NCI-H2081 (cell line): ENCODE data around the gene TH.

Source experiments
- DNase-seq, 2 experiments: peaks; one replicate each; lab custom pipeline; 2025; lab: John Stamatoyannopoulos, UW

The TH gene

DNA sequence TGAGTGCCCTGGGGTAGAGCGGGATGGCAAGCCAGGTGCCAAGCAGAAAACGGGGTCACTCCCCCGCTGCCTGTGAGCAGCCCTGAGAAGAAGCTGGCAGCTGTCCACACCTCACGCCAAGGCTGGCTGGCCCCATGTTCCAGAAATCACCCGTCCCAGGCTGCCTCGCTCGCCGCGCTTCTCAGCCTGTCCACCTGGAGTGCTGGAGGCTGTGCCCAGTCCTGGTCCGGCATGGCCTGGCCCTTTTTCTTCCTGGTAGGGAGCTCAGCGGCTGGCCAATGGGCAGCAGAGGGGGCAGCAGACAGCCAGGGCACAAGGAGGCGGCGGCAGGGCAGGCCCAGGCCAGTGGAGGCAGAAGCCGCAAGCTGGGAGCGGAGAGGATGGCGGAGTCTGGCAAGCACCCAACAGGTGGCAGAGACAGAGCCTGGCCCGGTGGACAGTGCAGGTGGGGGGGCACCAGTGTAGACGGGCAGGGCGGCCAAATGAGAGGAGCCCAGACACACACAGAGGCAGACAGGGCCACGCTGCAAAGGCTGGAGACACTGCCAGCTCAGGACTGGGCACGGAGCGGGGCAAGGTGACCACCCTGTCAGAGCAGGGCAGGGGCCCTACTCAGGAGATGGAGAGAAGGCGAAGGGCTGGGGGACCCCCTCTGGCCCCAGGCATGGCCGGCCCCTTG is 37.2 kb upstream of the TH start:
- DNase-seq, result peak in 1 of 2 experiments; percentile 24

DNA sequence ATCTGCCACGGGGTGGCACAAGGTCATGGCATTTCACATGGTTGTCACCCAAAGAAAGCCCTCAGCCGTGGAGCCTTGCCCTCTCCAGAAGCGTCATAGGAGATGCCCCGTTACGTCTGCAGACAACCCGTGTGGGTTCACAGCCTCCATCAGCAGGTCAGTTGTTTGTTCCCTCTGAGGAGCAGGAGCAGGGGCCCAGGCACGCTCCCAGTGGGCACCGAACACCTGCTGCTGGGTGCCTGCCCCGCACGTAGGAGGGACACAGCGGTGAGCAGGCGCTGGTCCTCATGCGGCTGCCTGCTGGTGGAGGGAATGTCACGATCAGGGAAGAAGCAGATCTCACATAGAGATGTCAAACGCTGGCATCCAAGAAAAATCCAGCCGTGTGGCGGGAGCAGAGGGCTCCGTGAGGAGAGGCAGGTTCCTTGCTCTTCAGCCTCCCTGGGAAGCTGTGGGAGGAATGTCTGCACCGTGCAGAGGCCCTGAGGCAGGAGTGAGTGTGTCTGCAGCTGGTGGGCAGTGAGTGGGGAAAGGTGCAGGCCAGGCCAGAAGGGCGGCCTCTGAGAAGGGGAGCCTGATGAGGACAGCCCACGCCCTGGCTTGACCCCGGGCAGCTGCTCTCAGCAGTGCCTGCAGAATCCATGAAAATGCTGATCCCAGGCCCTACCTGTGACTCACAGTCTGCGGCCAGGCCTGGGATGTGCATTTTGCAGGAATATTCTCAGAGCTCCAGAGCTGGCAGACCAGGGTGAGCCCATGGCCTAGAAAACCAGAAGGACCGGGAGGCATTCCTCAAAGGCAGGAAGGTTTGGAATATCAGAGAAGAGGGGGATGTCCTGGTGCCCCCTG is 36.4 kb upstream of the TH start:
- DNase-seq, result no peak

DNA sequence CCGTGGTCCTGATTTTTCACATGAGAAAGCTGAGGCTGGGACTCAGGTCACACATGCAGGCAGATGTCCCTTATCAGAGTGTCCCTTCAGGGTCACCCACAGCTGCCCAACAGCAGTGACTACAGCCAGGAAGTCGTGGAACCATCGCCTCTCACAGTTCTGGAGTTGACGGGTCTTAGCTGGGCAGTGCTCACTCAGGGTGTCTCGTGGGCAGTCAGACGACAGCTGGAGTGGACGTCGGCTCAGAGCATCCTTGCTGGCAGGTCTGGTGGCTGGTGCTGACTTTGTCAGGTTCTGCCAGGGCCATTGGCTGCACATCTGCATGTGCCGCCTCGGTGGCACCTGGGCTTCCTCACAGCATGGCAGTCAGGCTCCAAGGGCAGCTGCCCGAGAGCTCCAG is 35.6 kb upstream of the TH start:
- DNase-seq, result no peak

DNA sequence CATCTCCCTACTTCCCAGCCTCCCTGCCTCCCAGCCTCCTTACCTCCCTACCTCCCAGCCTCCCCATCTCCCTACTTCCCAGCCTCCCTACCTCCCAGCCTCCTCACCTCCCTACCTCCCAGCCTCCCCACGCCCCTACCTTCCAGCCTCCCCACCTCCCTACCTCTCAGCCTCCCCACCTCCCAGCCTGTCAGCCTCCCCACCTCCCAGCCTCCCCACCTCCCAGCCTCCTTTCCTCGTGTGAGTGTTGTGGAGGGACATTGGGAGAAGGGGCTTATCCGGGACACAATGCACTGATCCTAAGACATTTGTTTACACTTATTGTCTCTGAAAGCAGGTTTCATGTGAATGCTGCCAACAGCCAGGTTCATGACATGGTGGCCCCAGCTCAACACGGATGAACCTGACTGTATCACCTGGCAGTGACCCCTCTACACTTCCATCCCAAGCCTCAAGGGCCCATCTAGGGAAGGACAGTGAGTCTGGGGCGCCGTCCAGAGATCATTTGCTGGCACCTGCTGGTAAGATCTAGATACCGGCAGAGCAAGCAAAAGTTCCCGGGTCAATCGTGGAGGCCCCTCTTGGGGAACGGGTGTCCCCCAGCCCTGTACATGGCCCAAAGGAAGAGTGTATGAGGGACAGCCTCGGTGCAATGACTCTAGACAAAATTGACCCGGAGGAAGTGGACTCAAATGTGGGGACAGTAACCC is 34.5 kb upstream of the TH start:
- DNase-seq, result no peak

DNA sequence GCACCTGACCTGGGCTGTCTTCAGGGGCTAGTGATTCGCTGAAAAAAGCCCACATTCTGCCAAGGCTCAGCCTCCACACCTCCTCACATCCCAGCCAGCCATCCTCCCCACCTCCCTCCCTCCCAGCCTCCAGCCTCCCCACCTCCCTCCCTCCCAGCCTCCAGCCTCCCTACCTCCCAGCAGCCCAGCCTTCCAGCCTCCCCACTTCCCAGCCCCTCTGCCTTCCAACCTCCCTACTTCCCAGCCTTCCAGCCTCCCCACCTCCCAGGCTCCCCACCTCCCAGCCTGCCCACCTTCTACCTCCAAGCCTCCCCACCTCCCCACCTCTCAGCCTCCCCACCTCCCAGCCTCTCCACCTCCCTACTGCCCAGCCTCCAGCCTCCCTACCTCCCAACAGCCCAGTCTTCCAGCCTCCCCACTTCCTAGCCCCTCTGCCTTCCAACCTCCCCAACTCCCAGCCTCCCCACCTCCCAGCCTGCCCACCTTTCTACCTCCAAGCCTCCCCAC is 33.7 kb upstream of the TH start:
- no peak for DNase-seq

DNA sequence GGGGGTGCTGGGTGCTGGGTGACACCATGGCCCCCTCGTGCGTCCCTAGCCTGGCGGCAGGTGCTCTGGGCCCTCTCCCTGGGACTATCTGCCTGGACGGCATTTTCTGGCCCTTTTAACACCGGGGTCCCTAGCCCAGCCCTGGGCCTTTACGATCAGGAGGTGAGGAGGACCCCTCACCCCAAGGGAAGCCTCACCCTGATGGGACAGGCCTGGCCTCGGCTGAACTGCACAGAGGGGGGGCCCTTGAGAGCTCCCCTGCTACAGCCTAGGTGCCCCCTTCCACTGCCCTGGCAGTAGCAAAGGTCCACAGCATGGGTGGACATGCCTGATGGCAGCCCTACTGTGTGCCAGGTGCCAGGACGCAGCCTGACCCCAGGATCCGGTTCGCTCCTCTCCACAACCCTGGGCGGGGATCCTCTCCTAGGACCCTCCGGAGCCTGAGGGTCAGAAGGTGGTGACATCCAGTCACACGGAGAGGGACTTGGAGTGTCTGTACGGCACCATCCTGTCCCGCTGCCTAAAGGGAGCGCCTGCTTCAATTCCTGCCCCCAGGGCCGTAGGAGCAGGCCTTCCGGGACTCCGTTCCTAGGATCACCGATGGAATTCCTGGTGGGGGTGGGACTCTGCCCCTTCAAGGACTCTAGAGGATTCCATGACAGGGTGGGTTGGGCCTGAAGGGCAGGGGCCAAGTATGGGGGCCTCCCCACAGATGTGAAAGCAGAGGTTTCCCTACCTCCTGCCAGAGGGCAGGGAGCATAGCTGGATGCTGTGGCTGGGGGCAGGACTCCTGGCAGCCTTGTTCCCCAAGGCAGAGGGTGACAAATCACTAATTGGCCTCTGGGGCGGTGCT is 33.0 kb upstream of the TH start:
- no peak for DNase-seq

DNA sequence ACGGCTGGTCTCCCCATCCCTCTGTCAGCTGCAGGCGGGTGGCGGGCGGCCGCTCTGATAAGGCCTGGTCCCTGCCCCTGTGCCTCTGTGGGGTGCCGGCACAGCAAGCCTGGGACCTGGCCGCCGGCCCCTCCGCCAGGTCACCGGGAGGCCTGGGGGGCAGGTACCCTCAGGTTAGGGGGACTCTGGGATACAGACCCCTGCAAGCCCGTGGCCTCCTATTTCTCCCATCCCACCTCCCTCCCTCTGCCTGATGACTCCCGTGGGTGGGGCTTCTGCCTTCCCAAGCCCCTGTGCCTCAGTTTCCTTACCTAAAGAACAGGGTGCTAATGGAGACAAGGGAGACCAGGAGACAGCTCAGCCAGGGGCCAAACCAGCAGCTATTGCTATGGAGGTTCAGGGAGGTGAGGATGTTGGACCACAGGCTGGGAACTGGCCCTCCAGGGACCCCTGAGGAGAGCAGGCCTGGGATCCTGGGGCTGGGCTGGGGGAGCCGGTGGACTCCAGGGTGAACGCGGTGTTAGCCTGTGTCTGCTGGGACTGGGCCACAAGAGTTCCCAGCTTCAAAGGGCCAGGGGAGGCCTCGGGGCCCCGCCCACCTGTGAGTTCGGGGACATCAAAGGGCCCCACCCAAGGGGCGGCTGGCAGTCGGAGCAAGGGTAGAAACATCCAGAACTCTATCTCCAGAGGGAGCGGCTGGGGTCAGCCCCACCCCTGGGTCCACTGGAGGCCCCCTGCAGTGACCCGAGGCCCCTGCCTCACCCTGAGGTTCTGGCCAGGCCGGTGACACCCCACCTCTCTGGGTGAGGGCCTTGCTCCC is 32.0 kb upstream of the TH start:
- no peak for DNase-seq

DNA sequence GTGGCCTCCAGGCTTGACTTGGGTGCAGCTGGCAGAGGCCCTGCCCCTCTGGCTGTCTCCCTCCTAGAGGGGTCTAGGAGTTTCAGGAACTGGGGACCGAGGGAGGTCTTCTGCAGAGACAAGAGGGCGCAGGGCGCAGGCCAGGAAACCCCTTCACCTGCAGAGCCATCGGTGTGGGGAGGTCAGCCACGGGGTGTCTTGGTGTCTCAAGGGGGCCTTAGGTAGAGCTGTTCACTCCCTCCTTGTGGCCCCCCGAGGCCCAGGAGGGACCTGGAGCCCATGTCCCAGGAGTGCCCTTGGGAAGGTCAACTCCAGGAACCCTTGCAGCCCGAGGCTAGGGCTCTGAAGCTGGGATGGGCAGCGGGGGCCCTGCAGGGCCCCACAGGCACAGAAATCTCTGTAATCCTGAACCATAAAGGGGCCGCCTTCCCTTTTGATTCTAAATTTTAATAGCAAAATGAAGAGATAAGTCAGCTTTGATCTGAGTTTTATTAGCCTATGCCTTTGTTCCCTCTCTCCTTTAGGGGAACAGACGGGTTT is 31.4 kb upstream of the TH start:
- no peak for DNase-seq

DNA sequence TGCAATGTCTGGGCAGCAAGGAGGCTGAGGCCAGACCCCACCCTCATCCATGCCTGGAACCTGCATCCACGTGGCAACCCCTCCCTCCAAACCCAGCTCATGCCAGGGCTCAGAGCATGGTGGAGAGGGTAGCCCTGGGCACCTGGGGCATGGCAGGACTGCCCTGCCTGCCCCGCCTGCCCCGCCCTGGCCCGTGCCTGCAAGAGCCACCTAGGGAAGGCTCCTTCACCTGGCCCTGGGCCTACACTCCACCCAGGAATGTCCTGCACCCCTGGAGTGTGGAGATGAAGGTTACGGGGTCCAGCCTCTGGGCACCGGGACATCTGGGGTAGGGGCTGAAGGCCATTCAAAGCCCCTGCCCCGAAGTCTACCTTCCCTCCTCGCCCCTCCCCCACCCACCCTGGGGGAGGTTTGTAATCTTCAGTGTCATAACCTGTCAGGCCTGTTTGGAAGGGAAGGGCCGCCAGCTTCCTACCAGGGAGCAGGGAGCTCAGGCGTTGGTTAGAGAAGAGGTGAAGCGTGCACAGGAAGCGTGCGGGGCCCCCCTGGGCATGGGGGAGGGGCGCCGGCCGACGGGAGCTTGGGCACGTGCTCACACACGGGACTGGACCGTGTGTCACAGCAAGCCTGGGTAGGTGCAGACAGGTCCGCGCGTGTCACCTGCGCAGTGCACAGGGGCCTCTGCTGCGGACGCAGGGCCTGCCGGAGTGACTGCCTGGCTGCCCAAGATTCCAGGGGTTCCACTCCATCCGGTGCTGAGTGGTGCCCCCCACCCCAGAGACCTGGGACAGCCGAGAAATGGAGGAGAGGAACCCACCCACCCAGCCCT is 30.7 kb upstream of the TH start:
- no peak for DNase-seq

DNA sequence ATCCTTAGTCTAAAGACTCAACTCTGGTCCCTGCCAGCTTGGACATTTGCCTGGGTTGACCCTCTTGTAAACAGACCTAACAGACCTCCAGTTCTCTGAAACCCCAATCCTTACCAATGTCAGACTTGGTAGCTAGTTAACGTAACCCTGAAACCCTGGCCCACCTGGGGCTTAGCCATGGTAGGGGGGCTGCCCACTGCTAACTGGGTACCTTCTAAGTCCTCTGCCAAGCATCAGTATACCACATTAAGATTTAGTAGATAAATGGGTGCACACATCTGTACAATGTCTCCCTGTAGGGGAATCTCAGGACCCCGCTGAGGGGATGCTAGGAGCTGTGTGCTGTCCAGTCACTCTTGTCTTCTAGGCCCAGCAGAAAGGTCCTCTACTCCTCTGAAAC is 29.9 kb upstream of the TH start:
- DNase-seq, result no peak

DNA sequence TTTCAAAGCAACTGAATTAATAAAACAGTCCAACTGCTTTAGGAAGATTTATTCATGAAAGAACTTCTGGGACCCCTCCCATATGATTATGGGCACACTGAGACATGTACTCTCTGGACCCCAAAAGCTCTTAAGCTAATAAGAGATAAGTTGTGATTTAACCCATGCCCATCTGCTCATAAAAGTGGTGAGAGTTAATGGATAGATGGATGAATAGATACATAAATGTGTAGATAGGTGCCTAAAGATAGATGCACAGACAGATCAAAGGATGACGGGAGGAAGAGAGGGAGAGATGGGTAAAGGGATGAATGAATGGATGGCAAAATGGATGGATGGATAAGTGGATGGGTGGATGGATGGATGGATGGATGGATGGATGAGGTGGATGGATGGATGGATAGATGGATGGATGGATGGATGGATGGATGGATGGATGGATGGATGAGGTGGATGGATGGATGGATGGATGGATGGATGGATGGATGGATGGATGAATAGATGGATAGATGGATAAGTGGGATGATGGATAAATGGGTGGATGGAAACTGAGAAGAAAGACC is 29.4 kb upstream of the TH start:
- DNase-seq, result no peak

DNA sequence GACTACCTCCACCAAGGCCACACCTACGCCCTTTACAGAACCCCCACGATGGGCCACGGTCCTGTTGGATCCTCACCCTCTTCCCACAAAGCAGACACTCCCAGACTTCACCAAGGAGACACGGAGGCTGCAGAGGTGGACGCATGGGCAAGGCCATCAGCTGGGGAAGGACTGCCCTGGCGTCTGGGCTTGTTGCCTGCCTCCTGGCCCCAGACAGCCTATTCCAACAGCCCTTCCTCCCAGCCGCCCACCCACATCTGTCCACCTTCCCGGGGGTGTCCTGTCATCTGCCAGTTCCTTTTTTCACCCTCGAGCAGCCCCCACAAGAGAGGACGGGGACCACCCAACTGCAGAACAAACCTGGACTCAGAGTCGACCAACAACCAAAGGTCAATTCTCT is 28.9 kb upstream of the TH start:
- DNase-seq, result no peak

DNA sequence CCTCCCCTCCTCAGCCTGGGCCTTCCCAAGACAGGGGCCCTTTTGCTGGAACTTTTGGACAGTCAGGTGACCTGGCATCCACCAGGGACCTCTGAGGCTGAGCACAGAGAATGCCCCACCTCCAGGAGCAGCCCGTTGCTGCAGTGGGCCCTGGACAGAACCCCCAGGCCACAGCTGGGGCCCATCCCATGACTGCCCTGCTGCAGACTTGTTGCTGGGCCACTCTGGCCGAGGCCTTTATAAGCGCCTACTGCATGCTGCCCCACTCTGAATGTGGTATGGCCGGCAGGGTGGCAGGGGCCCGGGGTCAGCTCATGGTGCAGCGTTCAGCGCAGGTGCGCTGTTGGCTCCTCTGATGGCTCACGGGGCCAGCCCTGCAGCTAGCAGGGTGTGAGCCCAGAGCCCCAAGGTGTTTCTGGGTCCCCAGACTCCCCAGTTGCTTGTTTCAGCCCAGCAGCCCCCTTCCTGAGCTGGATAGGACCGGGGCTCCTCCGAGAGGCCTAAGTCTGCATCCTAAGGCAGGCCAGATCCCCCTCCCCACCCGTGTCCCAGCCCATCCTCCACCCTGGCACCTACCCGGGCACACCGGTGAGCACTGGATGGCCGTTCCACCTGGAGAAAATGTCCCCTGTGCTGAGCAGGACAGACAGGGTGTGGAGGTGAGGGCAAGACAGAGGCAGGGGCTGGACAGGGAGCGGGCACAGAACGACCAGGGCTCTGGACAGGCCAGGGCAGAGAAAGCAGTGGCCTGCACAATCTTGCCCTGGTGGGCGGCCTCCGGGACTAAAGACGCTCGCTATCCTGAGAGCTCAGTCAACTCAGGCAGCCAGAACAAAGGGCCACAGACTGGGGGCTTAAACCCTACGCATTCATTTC is 28.1 kb upstream of the TH start:
- DNase-seq, result no peak

DNA sequence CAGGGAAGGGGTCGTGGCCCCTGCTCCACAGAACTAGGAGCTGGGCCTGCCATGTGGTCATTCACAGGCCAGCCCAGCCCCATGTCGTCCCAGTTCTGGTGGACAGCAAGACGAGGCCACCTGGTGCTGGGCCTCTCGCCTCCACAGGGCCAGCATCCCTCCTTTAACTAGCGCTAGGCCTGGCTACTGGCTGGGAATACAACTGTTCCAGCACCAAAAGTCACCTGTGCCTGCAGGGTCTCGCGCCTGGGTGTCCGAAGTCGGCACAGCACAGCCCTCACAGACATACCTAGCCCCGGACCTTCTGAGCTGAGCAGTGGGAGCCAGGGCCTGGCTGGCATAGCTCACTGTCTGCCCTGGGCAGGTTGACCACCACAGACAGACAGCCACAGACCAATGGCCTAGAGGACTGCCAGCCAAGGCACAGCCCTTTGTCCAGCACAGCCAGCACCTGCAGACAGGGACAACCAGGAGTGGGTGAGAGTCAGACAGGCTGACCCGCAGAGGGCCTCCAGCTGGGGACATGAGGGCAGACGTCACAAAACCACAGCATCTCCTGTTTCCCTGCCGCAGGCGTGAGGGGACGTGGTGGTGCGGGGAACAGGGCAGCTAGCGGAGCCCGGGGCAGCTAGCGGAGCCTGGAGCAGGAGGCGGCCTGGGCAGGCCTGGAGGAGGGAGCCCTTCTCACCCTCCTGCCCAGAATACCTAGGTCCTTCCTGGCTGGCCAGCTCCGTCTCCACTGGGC is 27.2 kb upstream of the TH start:
- no peak for DNase-seq

DNA sequence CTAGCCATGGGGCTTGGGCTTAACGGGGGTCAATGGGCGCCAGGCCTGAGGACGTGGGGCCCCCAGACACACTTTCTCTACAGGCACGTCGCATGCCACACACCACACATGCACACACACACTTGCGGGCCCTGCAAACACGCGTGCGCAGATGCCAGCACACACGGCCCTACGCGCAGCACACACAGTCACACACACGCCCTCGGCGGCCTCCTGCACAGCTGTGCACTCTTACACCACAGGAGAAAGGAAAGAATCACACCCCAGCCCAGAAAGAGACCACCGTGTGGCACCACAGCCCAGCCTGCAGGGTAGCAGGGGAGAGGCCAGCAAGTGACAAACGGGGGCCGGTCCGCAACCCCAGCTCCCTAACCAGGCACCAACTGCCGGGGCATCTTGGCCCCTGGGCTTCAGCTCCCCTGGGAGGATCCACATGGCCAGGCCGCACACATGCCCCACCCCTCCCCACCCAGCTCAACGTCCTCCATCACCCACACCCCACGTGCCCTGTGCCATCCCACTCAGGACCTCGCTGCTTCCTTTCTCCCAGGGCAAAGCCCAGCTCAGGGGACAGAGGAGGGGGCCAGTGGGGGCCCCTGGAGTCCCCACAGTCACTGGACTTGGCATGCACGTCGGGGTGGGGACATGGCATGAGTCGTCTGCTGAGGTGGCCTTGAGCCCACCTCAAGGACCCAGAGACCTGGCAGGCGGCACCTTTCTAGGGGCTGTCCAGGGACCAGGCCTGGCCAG is 26.3 kb upstream of the TH start:
- no peak for DNase-seq

DNA sequence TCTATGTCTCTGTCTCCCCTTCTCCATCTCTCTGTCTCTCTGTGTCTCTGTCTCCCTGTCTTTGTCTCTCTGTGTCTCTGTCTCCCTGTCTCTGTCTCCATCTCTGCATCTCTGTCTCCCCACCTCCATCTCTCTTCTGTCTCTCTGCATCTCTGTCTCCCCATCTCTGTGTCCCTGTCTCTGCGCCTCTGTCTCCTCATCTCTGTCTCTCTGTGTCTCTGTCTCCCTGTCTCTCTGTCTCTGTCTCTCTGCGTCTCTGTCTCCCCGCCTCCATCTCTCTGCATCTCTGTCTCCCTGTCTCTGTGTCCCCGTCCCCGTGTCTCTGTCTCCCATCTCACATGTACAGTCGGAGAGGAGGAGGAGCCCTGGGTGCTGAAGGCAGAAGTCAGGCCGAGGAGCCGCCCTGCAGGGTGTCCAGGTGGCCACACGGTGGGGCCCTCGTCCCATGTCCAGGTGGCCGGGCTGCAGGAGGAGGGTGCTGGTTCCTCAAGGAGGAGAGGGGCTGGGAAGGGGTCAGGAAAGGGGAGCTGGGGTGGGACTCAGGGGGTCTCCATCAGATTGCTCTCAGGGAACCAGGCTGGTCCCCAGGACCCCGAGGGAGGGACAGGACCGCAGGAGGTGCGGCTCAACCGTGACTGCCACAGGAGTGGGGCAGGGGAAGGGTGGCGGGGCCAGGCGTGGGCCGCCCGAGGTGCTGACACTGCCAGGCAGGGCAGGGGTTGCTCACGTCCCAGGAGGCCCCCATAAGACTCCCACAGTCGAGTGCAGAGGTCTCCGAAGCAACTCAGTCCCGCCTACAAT is 25.6 kb upstream of the TH start:
- peak; percentile 66 to 75 for DNase-seq
